Glutamatergic neuron (in vitro differentiated cells): ENCODE measurements around the gene RAB7B. TPM values are rescaled to one million over a fixed set of nuclear protein-coding genes. Genes with fewer than 3 reads are reported as not detected.

Experiments
- DNase-seq: peaks from one replicate; pipeline ENCODE4 v3.0.0; 2022
- H3K27ac Mint-ChIP-seq: one replicate; pipeline ENCODE4 v1.8.0; 2020; ENCODE audit warnings: mild to moderate bottlenecking, mixed read lengths, inconsistent platforms; ENCODE audit not compliant: unreplicated experiment
- H3K27me3 Mint-ChIP-seq: one replicate; pipeline ENCODE4 v1.8.0; 2020; ENCODE audit warnings: mild to moderate bottlenecking, moderate library complexity, mixed read lengths, inconsistent platforms; ENCODE audit not compliant: unreplicated experiment
- H3K36me3 Mint-ChIP-seq: one replicate; pipeline ENCODE4 v1.8.0; 2020; ENCODE audit warnings: mild to moderate bottlenecking, mixed read lengths, inconsistent platforms; ENCODE audit not compliant: unreplicated experiment
- H3K4me1 Mint-ChIP-seq: one replicate; pipeline ENCODE4 v1.8.0; 2020; ENCODE audit warnings: mild to moderate bottlenecking, low read depth, mixed read lengths, inconsistent platforms; ENCODE audit not compliant: unreplicated experiment
- H3K4me3 Mint-ChIP-seq: one replicate; pipeline ENCODE4 v1.8.0; 2020; ENCODE audit warnings: mild to moderate bottlenecking, mixed read lengths, inconsistent platforms; ENCODE audit not compliant: unreplicated experiment
- H3K9me3 Mint-ChIP-seq: one replicate; pipeline ENCODE4 v1.8.0; 2020; ENCODE audit warnings: mild to moderate bottlenecking, moderate library complexity, mixed read lengths, inconsistent platforms; ENCODE audit not compliant: unreplicated experiment
- CTCF ChIP-seq: fragments of 200-600 bp; sonication (generic); IDR thresholded peaks from one replicate; pipeline ENCODE4 v1.5.0; 2021; ENCODE audit not compliant: partially characterized antibody, unreplicated experiment
- total RNA-seq: library from RNA; stranded (reverse); fragmentation: NEBNext Ultra II Directional; extraction: Animal tissue kit (Norgen Biotek cat#: 25700); gene quantifications from one replicate; pipeline ENCODE4 v1.2.1, GENCODE V29; 2021; ENCODE audit not compliant: unreplicated experiment

The RAB7B gene
- total RNA-seq, 1 donor from 2014 or later: not detected

- Mint-ChIP-seq H3K4me3 (no peak overlapping the region), H3K27me3 (peaks cover 3% of the 10 kb centered on the region), H3K4me1 (no peaks in the 10 kb centered on the region), H3K9me3 (peaks cover 1% of the 10 kb centered on the region), H3K36me3 (no peaks in the 10 kb centered on the region), H3K27ac (no peak overlapping the region)
- no peak for DNase-seq
- TF ChIP-seq CTCF: no peak
Measured at GRCh38 chr1:206021626-206022365, 18.6 kb upstream of the RAB7B start.

- DNase-seq: no peak
- Mint-ChIP-seq H3K4me1 (no peaks in the 10 kb centered on the region), H3K9me3 (peaks cover 1% of the 10 kb centered on the region), H3K27me3 (peaks cover 3% of the 10 kb centered on the region), H3K27ac (no peak overlapping the region), H3K36me3 (no peaks in the 10 kb centered on the region), H3K4me3 (no peak overlapping the region)
- no peak for TF ChIP-seq CTCF
Measured at GRCh38 chr1:206021008-206021625, 17.9 kb upstream of the RAB7B start.

- H3K27me3 Mint-ChIP-seq: peaks cover 3% of the 10 kb centered on the region
- DNase-seq: no peak
- no peak overlapping the region for H3K27ac Mint-ChIP-seq
- H3K4me3 Mint-ChIP-seq: no peak overlapping the region
- no peaks in the 10 kb centered on the region for H3K4me1 Mint-ChIP-seq
- TF ChIP-seq CTCF: no peak
- no peaks in the 10 kb centered on the region for H3K36me3 Mint-ChIP-seq
- peaks cover 1% of the 10 kb centered on the region for H3K9me3 Mint-ChIP-seq
Measured at GRCh38 chr1:206020393-206021007, 17.3 kb upstream of the RAB7B start.

- no peak for TF ChIP-seq CTCF
- Mint-ChIP-seq H3K4me3 (no peak overlapping the region), H3K9me3 (no peaks in the 10 kb centered on the region), H3K36me3 (no peaks in the 10 kb centered on the region), H3K27me3 (no peaks in the 10 kb centered on the region), H3K4me1 (no peaks in the 10 kb centered on the region), H3K27ac (no peak overlapping the region)
- DNase-seq: no peak
Measured at GRCh38 chr1:206015071-206015470, 11.9 kb upstream of the RAB7B start.

- no peaks in the 10 kb centered on the region for H3K4me1 Mint-ChIP-seq
- no peaks in the 10 kb centered on the region for H3K27me3 Mint-ChIP-seq
- H3K4me3 Mint-ChIP-seq: no peak overlapping the region
- H3K36me3 Mint-ChIP-seq: no peaks in the 10 kb centered on the region
- TF ChIP-seq CTCF: no peak
- no peak for DNase-seq
- no peaks in the 10 kb centered on the region for H3K9me3 Mint-ChIP-seq
- no peak overlapping the region for H3K27ac Mint-ChIP-seq
Measured at GRCh38 chr1:206014601-206015000, 11.4 kb upstream of the RAB7B start.
